GM12873 (cell line): Measurements from ENCODE around the gene CMC2.

ENCODE experiments used
- TF ChIP-seq, protein P1 (sequence below): IDR thresholded peaks from 2 replicates; pipeline ENCODE4 v1.5.1; 2012; ENCODE audit warnings: low read depth, mild to moderate bottlenecking, moderate library complexity, low read length, control low read depth; ENCODE audit not compliant: insufficient read depth; ENCODE audit errors: missing control alignments

CMC2 gene

DNA sequence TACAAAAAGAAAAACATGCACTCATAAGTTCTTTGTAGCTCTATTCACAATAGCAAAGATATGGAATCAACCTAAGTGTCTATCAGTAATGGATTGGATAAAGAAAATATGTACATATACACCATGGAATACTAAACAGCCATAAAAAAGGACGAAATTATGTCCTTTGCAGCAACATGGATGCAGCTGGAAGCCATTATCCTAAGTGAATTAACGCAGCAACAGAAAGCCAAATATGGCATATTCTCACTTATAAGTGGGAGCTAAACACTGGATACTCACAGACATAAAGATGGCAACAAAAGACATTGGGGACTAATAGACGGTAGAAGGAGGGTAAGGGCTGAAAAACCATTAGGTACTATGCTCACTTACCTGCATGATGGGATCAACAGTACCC is 5.8 kb downstream of the CMC2 start:
- TF ChIP-seq, protein P1, sequence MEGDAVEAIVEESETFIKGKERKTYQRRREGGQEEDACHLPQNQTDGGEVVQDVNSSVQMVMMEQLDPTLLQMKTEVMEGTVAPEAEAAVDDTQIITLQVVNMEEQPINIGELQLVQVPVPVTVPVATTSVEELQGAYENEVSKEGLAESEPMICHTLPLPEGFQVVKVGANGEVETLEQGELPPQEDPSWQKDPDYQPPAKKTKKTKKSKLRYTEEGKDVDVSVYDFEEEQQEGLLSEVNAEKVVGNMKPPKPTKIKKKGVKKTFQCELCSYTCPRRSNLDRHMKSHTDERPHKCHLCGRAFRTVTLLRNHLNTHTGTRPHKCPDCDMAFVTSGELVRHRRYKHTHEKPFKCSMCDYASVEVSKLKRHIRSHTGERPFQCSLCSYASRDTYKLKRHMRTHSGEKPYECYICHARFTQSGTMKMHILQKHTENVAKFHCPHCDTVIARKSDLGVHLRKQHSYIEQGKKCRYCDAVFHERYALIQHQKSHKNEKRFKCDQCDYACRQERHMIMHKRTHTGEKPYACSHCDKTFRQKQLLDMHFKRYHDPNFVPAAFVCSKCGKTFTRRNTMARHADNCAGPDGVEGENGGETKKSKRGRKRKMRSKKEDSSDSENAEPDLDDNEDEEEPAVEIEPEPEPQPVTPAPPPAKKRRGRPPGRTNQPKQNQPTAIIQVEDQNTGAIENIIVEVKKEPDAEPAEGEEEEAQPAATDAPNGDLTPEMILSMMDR: no peak

DNA sequence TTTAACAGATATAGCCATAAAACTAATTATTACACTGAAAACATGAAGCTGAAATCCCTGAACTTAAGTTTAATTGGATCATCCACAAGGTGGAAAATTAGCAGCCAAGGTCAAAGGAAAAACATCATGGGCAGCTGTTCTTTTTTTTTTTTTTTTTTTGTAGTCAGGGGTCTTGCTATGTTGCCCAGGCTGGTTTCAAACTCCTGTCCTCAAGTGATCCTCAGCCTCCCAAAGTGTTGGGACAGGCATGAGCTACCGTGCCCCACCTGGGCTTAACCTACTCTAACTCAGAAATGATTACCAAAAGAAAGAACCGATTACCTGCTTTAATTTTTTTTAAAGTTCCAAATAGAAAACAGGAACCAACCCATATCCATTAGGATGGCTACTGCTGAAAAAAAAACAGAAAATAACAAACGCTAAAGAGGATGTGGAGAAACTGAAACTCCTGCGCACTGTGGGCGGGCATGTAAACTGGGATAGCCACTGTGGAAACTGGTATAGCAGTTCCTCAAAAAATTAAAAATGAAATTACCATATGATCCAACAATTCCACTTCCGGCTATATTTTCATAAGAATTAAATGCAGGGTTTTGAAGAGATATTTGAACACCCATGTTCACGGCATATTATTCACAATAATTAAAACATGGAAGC is 8.6 kb downstream of the CMC2 start:
- TF ChIP-seq, protein P1: no peak

GRCh38 chr16:80997139-80997798 is 9.4 kb downstream of the CMC2 start:
- TF ChIP-seq, protein P1: no peak

DNA sequence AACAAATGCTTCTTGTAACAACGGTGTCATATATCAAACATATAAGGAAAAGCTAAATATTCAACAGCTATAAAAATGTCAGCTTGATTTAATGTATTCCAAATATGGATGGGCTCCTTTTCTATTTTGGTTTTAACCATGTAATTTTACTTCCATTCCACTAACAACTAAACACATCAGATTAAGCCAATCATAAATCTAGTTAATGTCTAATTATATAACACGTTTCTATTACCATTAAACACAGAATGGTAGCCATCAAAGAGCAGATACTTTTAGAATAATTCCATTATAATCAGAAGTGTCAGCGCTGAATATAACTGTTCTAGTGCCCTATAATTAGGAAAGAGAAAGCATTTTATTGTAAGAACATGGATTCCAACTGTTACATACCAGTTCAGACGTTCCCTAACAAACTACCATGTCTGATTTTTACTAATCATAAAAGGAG is 10.0 kb downstream of the CMC2 start:
- TF ChIP-seq, protein P1: no peak

- TF ChIP-seq, protein P1: no peak
Observed at GRCh38 chr16:80994451-80994850, 12.2 kb downstream of the CMC2 start.

DNA sequence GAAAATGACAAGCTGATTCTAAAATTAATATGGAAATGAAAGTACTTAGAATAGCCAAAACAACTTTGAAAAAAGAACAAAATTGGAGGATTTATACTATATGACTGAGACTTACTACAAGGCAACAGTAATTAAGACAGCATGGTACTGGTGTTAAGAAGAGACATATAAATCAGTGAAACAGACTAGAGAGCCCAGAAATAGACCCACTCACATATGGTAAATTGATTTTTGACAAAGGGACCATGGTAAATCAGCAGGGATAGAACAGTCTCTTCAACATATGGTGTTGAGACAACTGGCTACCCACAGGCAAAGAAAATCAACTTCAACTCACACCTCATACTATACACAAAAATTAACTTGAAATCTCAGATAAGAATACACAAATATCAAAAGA is 12.9 kb downstream of the CMC2 start:
- TF ChIP-seq, protein P1: no peak

- TF ChIP-seq, protein P1: no peak
Observed at GRCh38 chr16:80993307-80993706, 13.4 kb downstream of the CMC2 start.
